Iris pigment epithelial cell (primary cell): ENCODE data around the gene PDK1.

Experiments used
- DNase-seq: peaks from one replicate; pipeline ENCODE4 v3.0.0-alpha.2; 2011; ENCODE audit warnings: low read depth

PDK1 gene

GRCh38 chr2:172642301-172643020, 86.6 kb downstream of the PDK1 start:
- DNase-seq = no peak

GRCh38 chr2:172643142-172643541, 87.3 kb downstream of the PDK1 start:
- peak; percentile 77 for DNase-seq

GRCh38 chr2:172647439-172647838, 91.5 kb downstream of the PDK1 start:
- peak; percentile 21 for DNase-seq

- DNase-seq = peak; percentile 91
Measured at GRCh38 chr2:172655091-172655837, 99.4 kb downstream of the PDK1 start.

GRCh38 chr2:172655838-172656573, 100.1 kb downstream of the PDK1 start:
- peak; percentile 33 for DNase-seq
